T47D (cell line): ENCODE results near the gene DLGAP4.

ENCODE experiments used
- DNase-seq, 2 experiments: peaks; one replicate each; pipeline versions ENCODE4 v3.0.0 to v3.0.0-alpha.2; 2011 to 2012; ENCODE audit warnings: low read depth in 1 of 2, low spot score in 1 of 2
- JUND ChIP-seq: IDR thresholded peaks from 2 replicates; pipeline ENCODE4 v1.6.1; 2012; ENCODE audit warnings: low read depth
- in situ Hi-C: cut with HindIII; loops from 2 replicates; pipeline ENCODE4 v1.10.0; 2016; ENCODE audit warnings: low sequenced_read_pairs, low pct_unique_long_range_greater_than_20kb

The DLGAP4 gene

GRCh38 chr20:36565520-36565919, 259.4 kb downstream of the DLGAP4 start:
- no peak for TF ChIP-seq JUND
- no peak for DNase-seq
- in situ Hi-C loops: no loop called here

DNA sequence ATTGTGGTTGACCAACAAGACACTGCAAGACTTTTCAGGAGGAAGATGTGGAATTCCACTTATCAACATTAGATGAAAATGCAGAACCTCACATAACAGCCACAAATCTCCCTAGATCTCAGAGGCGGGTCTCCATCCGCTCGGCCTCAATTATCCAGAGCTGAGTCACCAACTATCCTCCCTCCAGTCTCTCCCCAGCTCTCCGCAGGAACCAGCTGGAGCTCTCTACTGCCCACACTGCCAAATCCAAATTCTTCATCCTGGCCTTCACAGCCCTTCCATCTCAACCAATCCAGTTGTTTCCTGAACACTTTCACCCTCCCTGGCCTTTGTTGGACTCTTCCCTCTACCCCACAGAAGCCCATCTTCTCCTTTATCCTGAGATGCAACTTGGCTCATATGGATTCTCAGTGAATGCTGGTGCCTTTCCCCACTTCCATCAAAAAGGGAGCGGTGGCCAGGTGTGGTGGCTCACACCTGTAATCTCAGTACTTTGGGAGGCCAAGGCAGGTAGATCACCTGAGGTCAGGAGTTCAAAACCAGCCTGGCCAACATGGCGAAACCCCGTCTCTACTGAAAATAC, 263.8 kb downstream of the DLGAP4 start:
- in situ Hi-C loops: no loop called here
- no peak for DNase-seq
- no peak for TF ChIP-seq JUND

GRCh38 chr20:36571564-36572504, 265.7 kb downstream of the DLGAP4 start:
- TF ChIP-seq JUND: no peak
- no peak for DNase-seq
- in situ Hi-C loops: no loop called here

DNA sequence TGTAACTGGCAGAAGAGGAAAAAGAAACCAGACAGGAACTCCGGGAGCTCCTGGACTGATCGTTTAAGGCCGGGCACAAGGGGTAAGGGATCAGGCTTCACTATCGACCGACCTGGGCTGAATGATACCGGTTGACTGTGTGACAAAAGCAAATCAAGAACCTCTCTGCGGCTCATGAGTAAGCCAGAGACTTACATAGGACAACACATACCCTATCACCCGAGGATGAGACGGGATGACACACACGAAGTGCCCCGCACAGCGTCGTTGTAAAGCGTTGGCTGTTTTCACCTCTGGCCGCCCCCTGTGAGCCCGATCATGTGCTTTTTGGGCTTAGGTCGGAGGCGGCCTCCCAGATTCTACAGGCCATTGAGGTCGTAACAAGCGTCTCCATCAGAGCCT, 266.6 kb downstream of the DLGAP4 start:
- DNase-seq: peak in 1 of 2 experiments; percentile 47
- in situ Hi-C loops: no loop called here
- TF ChIP-seq JUND: no peak

DNA sequence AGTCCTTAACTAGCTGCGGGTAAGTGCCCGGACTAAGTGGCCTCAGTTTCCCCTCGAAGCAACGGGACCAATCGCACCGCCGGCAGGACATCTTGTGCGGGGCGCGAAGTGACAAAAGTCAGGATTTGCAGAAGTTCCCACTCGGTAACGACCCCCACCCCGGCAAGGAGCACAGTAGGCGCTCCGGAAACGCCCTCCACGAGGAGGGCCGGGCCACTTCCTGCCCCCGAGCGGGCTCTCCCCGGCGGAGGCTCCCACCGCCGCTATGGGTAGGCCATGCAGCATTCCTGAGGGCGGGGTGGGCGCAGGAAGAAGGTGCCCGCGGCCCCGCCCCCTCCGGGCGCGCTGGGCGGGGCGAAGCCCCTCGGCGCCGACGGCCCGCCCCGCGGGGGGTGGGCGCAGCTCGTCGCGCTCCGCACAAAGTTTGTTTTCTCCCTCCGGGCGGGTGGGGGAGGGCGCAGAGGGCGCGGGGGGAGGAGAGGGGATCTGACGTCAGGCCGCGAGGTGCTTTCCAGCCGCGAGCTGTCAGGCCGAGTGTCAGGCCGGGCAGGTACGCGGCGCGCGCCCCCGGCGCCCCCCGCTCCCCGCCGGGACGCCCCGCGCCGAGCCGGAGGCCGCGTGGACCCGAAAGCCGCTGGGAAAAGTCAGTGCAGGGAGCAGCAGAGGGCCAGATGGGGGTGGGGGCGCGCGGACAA, 267.1 kb downstream of the DLGAP4 start, which contains the start of gene TGIF2:
Gene TGIF2 (plus strand): TSS at position 495 of the 695 bp plus-strand sequence. CDS start 5,178 bp downstream, outside the sequence.
- in situ Hi-C loops: no loop called here
- peak; percentile 89 to 91 for DNase-seq
- TF ChIP-seq JUND: no peak

GRCh38 chr20:36573798-36574365, 267.7 kb downstream of the DLGAP4 start:
- in situ Hi-C loops: no loop called here
- TF ChIP-seq JUND: no peak
- peak in 1 of 2 experiments; percentile 29 for DNase-seq

DNA sequence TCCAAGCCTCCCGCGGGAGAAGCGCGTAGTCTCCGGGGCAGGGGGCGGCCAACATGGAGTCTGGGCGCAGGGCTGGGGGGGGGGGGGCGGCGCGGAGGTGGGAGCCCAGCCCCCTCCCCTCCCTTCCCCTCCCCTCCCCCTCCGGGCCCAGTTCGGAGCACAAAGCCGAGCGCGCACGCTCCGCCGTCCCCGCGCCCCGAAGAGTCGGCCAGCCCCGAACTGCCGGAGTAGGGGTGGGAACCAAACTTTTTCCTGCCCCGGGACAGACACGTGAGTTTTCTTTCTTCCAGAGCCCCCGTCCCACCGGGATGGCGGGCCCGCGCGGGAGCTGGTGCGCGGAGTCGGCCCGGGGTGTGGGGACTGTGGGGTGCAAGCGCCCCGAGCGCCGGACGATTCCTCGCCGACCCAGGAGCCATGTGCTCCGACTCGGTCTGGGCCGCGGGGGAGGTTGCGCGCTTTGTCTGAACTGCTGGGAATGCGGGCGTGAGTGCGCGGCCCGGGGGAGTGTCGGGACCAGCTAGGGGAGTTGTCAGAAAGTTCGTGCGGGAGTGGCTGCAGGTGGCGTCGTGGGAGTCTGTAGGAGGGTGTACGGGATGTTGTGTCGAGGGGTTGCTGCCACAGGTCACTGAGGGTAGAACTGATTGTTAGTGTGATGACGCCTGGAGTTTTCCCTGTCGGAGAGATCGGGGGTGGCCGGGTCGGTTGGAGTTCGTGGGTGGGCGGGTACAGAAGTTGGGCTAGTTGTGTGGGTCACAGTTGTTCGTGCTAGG, 268.4 kb downstream of the DLGAP4 start:
- in situ Hi-C loops: no loop called here
- no peak for TF ChIP-seq JUND
- peak; percentile 73 to 78 for DNase-seq

GRCh38 chr20:36576081-36576445, 269.9 kb downstream of the DLGAP4 start:
- in situ Hi-C loops: no loop called here
- TF ChIP-seq JUND: no peak
- DNase-seq: no peak
